ENCODE data around the gene SPON1.

GRCh38 chr11:14114786-14115185, 152.3 kb downstream of the SPON1 start:
- no peak for TF ChIP-seq CTCF (conservative IDR thresholded peaks at IDR 0.05; ENCODE audit: low read depth in 2 of 2)
- no peak for TF ChIP-seq POLR2AphosphoS5 (IDR thresholded peaks at IDR 0.05; ENCODE audit: low read depth)
- TF ChIP-seq EZH2 (IDR thresholded peaks at IDR 0.05; ENCODE audit: low read depth, unreplicated experiment): no peak
- TF ChIP-seq REST (IDR thresholded peaks at IDR 0.05; ENCODE audit: unreplicated experiment): no peak
- no peak for TF ChIP-seq EZH2phosphoT487 (IDR thresholded peaks at IDR 0.05; ENCODE audit: unreplicated experiment)
- no peak for TF ChIP-seq CREB1 (CRISPR knock-in tag; IDR thresholded peaks at IDR 0.05; ENCODE audit: low read depth)
- TF ChIP-seq ETS1 (IDR thresholded peaks at IDR 0.05): no peak
- TF ChIP-seq JUNB (IDR thresholded peaks at IDR 0.05; ENCODE audit: unreplicated experiment): no peak
